HepG2 (cell line): Measurements from ENCODE around the gene AGER. TPM values are rescaled to one million over a fixed set of nuclear protein-coding genes. Genes with fewer than 3 reads are reported as not detected.

Source experiments
- GFI1 ChIP-seq: sonication (generic); formaldehyde crosslinking; IDR thresholded peaks from 2 replicates; pipeline ENCODE4 v1.5.0; 2020; ENCODE audit warnings: missing genetic modification reagents, mild to moderate bottlenecking, borderline replicate concordance
- HOXA7 ChIP-seq: sonication (generic); formaldehyde crosslinking; IDR thresholded peaks from 2 replicates; pipeline ENCODE4 v1.8.1; 2022; ENCODE audit warnings: mild to moderate bottlenecking, missing genetic modification reagents, moderate library complexity
- JDP2 ChIP-seq: sonication (generic); formaldehyde crosslinking; IDR thresholded peaks from 2 replicates; pipeline ENCODE4 v1.8.1; 2022; ENCODE audit warnings: missing genetic modification reagents, borderline replicate concordance
- KDM6A ChIP-seq: IDR thresholded peaks from 2 replicates; pipeline ENCODE4 v1.6.1; 2016; ENCODE audit warnings: low read depth
- NCOA1 ChIP-seq: sonication (generic); formaldehyde crosslinking; IDR thresholded peaks from 2 replicates; pipeline ENCODE4 v1.9.0; 2021; ENCODE audit warnings: missing genetic modification reagents
- NCOA5 ChIP-seq: sonication (generic); formaldehyde crosslinking; IDR thresholded peaks from 2 replicates; pipeline ENCODE4 v1.4.0; 2020; ENCODE audit warnings: missing genetic modification reagents
- SP2 ChIP-seq: sonication (generic); formaldehyde crosslinking; IDR thresholded peaks from 2 replicates; pipeline ENCODE4 v1.5.1; 2020; ENCODE audit warnings: mild to moderate bottlenecking, missing genetic modification reagents
- ZNF101 ChIP-seq: sonication (generic); formaldehyde crosslinking; IDR thresholded peaks from 2 replicates; pipeline ENCODE4 v1.4.0; 2020; ENCODE audit warnings: mild to moderate bottlenecking, low read depth, missing genetic modification reagents, borderline replicate concordance
- ZNF225 ChIP-seq: sonication (generic); formaldehyde crosslinking; IDR thresholded peaks from 2 replicates; pipeline ENCODE4 v1.4.0; 2020; ENCODE audit warnings: mild to moderate bottlenecking, missing genetic modification reagents
- ZNF24 ChIP-seq: fragments of 450-650 bp; IDR thresholded peaks from 2 replicates; pipeline ENCODE4 v1.6.1; 2017; ENCODE audit warnings: antibody characterized with exemption, mild to moderate bottlenecking
- ZNF550 ChIP-seq: sonication (generic); formaldehyde crosslinking; IDR thresholded peaks from 2 replicates; pipeline ENCODE4 v1.4.0; 2020; ENCODE audit warnings: mild to moderate bottlenecking, missing genetic modification reagents, borderline replicate concordance
- ZNF615 ChIP-seq: sonication (generic); formaldehyde crosslinking; IDR thresholded peaks from 2 replicates; pipeline ENCODE4 v1.5.0; 2020; ENCODE audit warnings: mild to moderate bottlenecking, missing genetic modification reagents, borderline replicate concordance
- ZSCAN22 ChIP-seq: sonication (generic); formaldehyde crosslinking; IDR thresholded peaks from 2 replicates; pipeline ENCODE4 v1.4.0; 2020; ENCODE audit warnings: mild to moderate bottlenecking, missing genetic modification reagents
- polyA plus RNA-seq, 8 experiments: library from polyadenylated mRNA; depleted of rRNA in 3 of 8; stranded (reverse) in 7 of 8; unstranded in 1 of 8; fragments of >200 nt; fragmentation: Illumina TruSeq in 4 of 8; extraction: Trizol in 4 of 8; gene quantifications; 2 replicates each; pipeline versions ENCODE4 v1.2.1 to v1.2.3, GENCODE V29; 2011 to 2016; ENCODE audit warnings: low read depth in 4 of 8, missing spikeins in 1 of 8, mixed read lengths in 1 of 8; ENCODE audit not compliant: insufficient read depth in 1 of 8
- total RNA-seq, 5 experiments: library from RNA; depleted of rRNA; stranded (reverse); fragments of >200 nt; fragmentation: Illumina TruSeq; extraction: Trizol; gene quantifications; 2 replicates each; pipeline ENCODE4 v1.2.3, GENCODE V29; 2016; ENCODE audit warnings: low read depth in 1 of 5
- TF ChIP-seq, protein P1 (sequence below): sonication (generic); formaldehyde crosslinking; IDR thresholded peaks from 2 replicates; pipeline ENCODE4 v1.9.0; 2021; ENCODE audit warnings: missing genetic modification reagents, borderline replicate concordance
- TF ChIP-seq, protein P2 (sequence below): sonication (generic); formaldehyde crosslinking; IDR thresholded peaks from 2 replicates; pipeline ENCODE4 v1.5.0; 2020; ENCODE audit warnings: missing genetic modification reagents, mild to moderate bottlenecking, borderline replicate concordance
- TF ChIP-seq, protein P3 (sequence below): sonication (generic); formaldehyde crosslinking; IDR thresholded peaks from 2 replicates; pipeline ENCODE4 v1.5.0; 2020; ENCODE audit warnings: missing genetic modification reagents
- TF ChIP-seq, protein P4 (sequence below): sonication (generic); formaldehyde crosslinking; IDR thresholded peaks from 2 replicates; pipeline ENCODE4 v1.5.1; 2020; ENCODE audit warnings: missing genetic modification reagents, mild to moderate bottlenecking, borderline replicate concordance
- TF ChIP-seq, protein P5 (sequence below): sonication (generic); formaldehyde crosslinking; IDR thresholded peaks from 2 replicates; pipeline ENCODE4 v1.9.0; 2021; ENCODE audit warnings: missing genetic modification reagents, mild to moderate bottlenecking, borderline replicate concordance
- TF ChIP-seq, protein P6 (sequence below): sonication (generic); formaldehyde crosslinking; IDR thresholded peaks from 2 replicates; pipeline ENCODE4 v1.5.0; 2020; ENCODE audit warnings: missing genetic modification reagents, mild to moderate bottlenecking, borderline replicate concordance

The AGER gene
- total and polyA plus RNA-seq, 2 of the 13 experiments (the other 11 are each of a cell fraction or from before 2014, with no cell fraction given), result 1.9 to 5.1 TPM

DNA sequence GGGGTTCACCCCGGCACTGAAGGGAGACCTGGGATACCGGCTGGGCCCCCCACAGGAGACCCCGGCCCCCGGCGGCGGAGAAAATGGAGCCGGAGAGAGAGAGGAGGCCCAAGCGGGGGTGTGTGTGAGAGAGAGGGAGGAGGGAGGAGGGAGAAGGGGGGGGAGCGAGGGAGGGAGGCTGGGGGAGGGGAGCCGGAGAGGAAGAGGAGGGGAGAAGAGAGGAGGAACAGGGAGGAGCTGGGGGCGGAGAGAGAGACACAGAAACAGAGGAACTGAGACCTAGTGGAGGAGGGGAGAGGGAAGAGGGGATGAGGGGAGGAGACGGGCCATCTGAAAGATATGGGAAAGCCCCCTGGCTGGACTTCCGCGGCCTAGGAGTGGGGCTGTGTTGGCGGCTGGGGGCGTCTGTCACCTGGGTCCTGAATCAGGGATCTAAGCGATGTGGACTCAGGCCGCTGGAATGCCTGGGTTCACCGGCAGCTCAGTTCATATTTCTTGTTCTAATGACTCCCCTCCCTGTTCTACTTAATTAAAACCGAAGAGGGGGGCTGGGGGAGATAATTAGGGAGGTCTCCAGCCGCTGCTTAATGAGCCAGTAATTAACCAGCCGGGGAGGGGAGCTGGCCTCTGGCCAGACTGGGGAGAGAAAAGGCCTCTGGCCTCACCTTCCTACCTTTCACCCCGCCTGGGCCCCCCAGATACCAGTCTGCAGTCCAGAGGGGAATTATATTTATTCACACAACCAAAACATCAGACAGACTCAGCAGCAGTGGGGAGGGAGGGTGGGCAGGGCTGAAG, 6.2 kb upstream of the AGER start, which contains the start of gene PBX2 (continued):
- TF ChIP-seq, protein P1, sequence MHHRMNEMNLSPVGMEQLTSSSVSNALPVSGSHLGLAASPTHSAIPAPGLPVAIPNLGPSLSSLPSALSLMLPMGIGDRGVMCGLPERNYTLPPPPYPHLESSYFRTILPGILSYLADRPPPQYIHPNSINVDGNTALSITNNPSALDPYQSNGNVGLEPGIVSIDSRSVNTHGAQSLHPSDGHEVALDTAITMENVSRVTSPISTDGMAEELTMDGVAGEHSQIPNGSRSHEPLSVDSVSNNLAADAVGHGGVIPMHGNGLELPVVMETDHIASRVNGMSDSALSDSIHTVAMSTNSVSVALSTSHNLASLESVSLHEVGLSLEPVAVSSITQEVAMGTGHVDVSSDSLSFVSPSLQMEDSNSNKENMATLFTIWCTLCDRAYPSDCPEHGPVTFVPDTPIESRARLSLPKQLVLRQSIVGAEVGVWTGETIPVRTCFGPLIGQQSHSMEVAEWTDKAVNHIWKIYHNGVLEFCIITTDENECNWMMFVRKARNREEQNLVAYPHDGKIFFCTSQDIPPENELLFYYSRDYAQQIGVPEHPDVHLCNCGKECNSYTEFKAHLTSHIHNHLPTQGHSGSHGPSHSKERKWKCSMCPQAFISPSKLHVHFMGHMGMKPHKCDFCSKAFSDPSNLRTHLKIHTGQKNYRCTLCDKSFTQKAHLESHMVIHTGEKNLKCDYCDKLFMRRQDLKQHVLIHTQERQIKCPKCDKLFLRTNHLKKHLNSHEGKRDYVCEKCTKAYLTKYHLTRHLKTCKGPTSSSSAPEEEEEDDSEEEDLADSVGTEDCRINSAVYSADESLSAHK (CRISPR knock-in tag), result no peak
- TF ChIP-seq ZNF101 (CRISPR knock-in tag) (no peak), GFI1 (CRISPR knock-in tag) (no peak), ZNF550 (CRISPR knock-in tag) (no peak), NCOA1 (CRISPR knock-in tag) (no peak), NCOA5 (CRISPR knock-in tag) (no peak), ZSCAN22 (CRISPR knock-in tag) (no peak), KDM6A (CRISPR knock-in tag) (0 out of 2 replicates have a peak, but pooled peaks have one; percentile 9), SP2 (CRISPR knock-in tag) (no peak), ZNF615 (CRISPR knock-in tag) (no peak), JDP2 (CRISPR knock-in tag) (no peak), HOXA7 (CRISPR knock-in tag) (no peak), ZNF24 (no peak), ZNF225 (CRISPR knock-in tag) (no peak)
- TF ChIP-seq, protein P2, sequence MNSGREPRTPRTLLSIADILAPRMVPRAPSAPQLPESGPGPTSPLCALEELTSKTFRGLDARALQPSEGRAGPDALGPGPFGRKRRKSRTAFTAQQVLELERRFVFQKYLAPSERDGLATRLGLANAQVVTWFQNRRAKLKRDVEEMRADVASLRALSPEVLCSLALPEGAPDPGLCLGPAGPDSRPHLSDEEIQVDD (CRISPR knock-in tag), result no peak
- TF ChIP-seq, protein P3, sequence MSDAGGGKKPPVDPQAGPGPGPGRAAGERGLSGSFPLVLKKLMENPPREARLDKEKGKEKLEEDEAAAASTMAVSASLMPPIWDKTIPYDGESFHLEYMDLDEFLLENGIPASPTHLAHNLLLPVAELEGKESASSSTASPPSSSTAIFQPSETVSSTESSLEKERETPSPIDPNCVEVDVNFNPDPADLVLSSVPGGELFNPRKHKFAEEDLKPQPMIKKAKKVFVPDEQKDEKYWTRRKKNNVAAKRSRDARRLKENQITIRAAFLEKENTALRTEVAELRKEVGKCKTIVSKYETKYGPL, result no peak
- TF ChIP-seq, protein P4, sequence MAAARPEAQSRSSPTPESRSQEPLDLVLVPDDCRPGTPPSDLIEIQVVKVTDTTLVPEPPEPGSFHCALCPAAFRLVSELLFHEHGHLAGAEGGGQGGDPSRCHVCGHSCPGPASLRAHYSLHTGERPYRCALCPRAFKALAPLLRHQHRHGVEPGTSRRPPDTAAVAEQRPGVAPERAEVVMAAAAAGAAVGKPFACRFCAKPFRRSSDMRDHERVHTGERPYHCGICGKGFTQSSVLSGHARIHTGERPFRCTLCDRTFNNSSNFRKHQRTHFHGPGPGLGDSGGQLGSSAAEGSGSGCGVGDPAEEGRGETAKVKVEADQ (CRISPR knock-in tag), result no peak; the same call in 1 of the 2 replicates
- TF ChIP-seq, protein P5, sequence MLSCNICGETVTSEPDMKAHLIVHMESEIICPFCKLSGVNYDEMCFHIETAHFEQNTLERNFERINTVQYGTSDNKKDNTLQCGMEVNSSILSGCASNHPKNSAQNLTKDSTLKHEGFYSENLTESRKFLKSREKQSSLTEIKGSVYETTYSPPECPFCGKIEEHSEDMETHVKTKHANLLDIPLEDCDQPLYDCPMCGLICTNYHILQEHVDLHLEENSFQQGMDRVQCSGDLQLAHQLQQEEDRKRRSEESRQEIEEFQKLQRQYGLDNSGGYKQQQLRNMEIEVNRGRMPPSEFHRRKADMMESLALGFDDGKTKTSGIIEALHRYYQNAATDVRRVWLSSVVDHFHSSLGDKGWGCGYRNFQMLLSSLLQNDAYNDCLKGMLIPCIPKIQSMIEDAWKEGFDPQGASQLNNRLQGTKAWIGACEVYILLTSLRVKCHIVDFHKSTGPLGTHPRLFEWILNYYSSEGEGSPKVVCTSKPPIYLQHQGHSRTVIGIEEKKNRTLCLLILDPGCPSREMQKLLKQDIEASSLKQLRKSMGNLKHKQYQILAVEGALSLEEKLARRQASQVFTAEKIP, result no peak
- TF ChIP-seq, protein P6, sequence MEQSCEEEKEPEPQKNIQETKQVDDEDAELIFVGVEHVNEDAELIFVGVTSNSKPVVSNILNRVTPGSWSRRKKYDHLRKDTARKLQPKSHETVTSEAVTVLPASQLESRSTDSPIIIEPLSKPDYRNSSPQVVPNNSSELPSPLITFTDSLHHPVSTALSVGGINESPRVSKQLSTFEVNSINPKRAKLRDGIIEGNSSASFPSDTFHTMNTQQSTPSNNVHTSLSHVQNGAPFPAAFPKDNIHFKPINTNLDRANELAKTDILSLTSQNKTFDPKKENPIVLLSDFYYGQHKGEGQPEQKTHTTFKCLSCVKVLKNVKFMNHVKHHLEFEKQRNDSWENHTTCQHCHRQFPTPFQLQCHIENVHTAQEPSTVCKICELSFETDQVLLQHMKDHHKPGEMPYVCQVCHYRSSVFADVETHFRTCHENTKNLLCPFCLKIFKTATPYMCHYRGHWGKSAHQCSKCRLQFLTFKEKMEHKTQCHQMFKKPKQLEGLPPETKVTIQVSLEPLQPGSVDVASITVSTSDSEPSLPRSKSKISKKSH (CRISPR knock-in tag), result no peak
